Memory B cell (primary cell): Measurements from ENCODE around the gene KRTAP1-4.
"Not testable (repeated sequence)": the region's sequence is repeated elsewhere in the genome, so short reads cannot be mapped to it uniquely, and the experiment has no call there.

Source experiments
- ATAC-seq: fragments of 150-1000 bp; cut with Tn5 transposase; 2 replicates; pipeline ENCODE4 v1.10.0; 2021; ENCODE audit warnings: low read depth, mild to moderate bottlenecking, moderate library complexity
- DNase-seq, 2 donors: peaks; one replicate each; pipeline ENCODE4 v3.0.0; 2022; ENCODE audit warnings: low spot score in 2 of 2
- H3K27ac Mint-ChIP-seq: one replicate; pipeline ENCODE4 v1.8.0; 2022; ENCODE audit warnings: mild to moderate bottlenecking, moderate library complexity, mixed read lengths
- H3K27me3 Mint-ChIP-seq: one replicate; pipeline ENCODE4 v1.8.0; 2022; ENCODE audit warnings: mixed read lengths
- H3K36me3 Mint-ChIP-seq: one replicate; pipeline ENCODE4 v1.8.0; 2022; ENCODE audit warnings: mild to moderate bottlenecking, mixed read lengths
- H3K4me1 Mint-ChIP-seq: one replicate; pipeline ENCODE4 v1.8.0; 2022; ENCODE audit warnings: mixed read lengths
- H3K4me3 Mint-ChIP-seq: one replicate; pipeline ENCODE4 v1.8.0; 2022; ENCODE audit warnings: mild to moderate bottlenecking, moderate library complexity, mixed read lengths
- H3K9me3 Mint-ChIP-seq: one replicate; pipeline ENCODE4 v1.8.0; 2022; ENCODE audit warnings: mixed read lengths

Gene KRTAP1-4

GRCh38 chr17:41004397-41004796, 25.6 kb downstream of the KRTAP1-4 start:
- Mint-ChIP-seq H3K4me3 (no peak overlapping the region), H3K36me3 (no peaks in the 10 kb centered on the region), H3K27me3 (peaks cover 12% of the 10 kb centered on the region), H3K4me1 (no peaks in the 10 kb centered on the region), H3K27ac (no peak overlapping the region), H3K9me3 (no peaks in the 10 kb centered on the region)
- DNase-seq (no peak), ATAC-seq (no peak)

GRCh38 chr17:41003926-41004325, 26.1 kb downstream of the KRTAP1-4 start:
- no peak overlapping the region for H3K4me3 Mint-ChIP-seq
- H3K4me1 Mint-ChIP-seq, result no peaks in the 10 kb centered on the region
- no peaks in the 10 kb centered on the region for H3K9me3 Mint-ChIP-seq
- H3K36me3 Mint-ChIP-seq, result no peaks in the 10 kb centered on the region
- H3K27me3 Mint-ChIP-seq, result peaks cover 13% of the 10 kb centered on the region
- no peak for ATAC-seq
- no peak overlapping the region for H3K27ac Mint-ChIP-seq
- DNase-seq, result no peak

GRCh38 chr17:41002814-41003213, 27.2 kb downstream of the KRTAP1-4 start:
- no peak for ATAC-seq
- H3K9me3 Mint-ChIP-seq, result no peaks in the 10 kb centered on the region
- no peak overlapping the region for H3K27ac Mint-ChIP-seq
- no peak overlapping the region for H3K4me3 Mint-ChIP-seq
- DNase-seq, result no peak
- H3K27me3 Mint-ChIP-seq, result peaks cover 12% of the 10 kb centered on the region
- H3K36me3 Mint-ChIP-seq, result no peaks in the 10 kb centered on the region
- H3K4me1 Mint-ChIP-seq, result no peaks in the 10 kb centered on the region

- Mint-ChIP-seq H3K36me3 (no peaks in the 10 kb centered on the region), H3K27ac (no peak overlapping the region), H3K9me3 (no peaks in the 10 kb centered on the region), H3K4me1 (no peaks in the 10 kb centered on the region), H3K27me3 (peaks cover 17% of the 10 kb centered on the region), H3K4me3 (no peak overlapping the region)
- ATAC-seq (no peak), DNase-seq (no peak)
Measured at GRCh38 chr17:41001795-41002194, 28.2 kb downstream of the KRTAP1-4 start.

GRCh38 chr17:40999563-40999962, 30.4 kb downstream of the KRTAP1-4 start, which contains the start of gene KRTAP3-2:
Gene KRTAP3-2 (minus strand): TSS chr17:40999906. CDS start chr17:40999853, 53 bp downstream.
- DNase-seq, ATAC-seq, H3K27ac Mint-ChIP-seq, H3K36me3 Mint-ChIP-seq, H3K4me1 Mint-ChIP-seq, H3K9me3 Mint-ChIP-seq, H3K4me3 Mint-ChIP-seq: not testable (repeated sequence)
- peaks cover 15% of the 10 kb centered on the region for H3K27me3 Mint-ChIP-seq

- H3K4me1 Mint-ChIP-seq, result no peaks in the 10 kb centered on the region
- no peak overlapping the region for H3K4me3 Mint-ChIP-seq
- no peaks in the 10 kb centered on the region for H3K36me3 Mint-ChIP-seq
- peaks cover 13% of the 10 kb centered on the region for H3K27me3 Mint-ChIP-seq
- DNase-seq, result no peak
- no peak for ATAC-seq
- H3K9me3 Mint-ChIP-seq, result no peaks in the 10 kb centered on the region
- no peak overlapping the region for H3K27ac Mint-ChIP-seq
Measured at GRCh38 chr17:40997361-40997760, 32.6 kb downstream of the KRTAP1-4 start.

GRCh38 chr17:40996829-40997228, 33.2 kb downstream of the KRTAP1-4 start:
- no peak overlapping the region for H3K4me3 Mint-ChIP-seq
- no peak for DNase-seq
- no peak for ATAC-seq
- no peaks in the 10 kb centered on the region for H3K36me3 Mint-ChIP-seq
- peaks cover 13% of the 10 kb centered on the region for H3K27me3 Mint-ChIP-seq
- no peaks in the 10 kb centered on the region for H3K9me3 Mint-ChIP-seq
- no peak overlapping the region for H3K27ac Mint-ChIP-seq
- no peaks in the 10 kb centered on the region for H3K4me1 Mint-ChIP-seq

- Mint-ChIP-seq H3K4me1 (no peaks in the 10 kb centered on the region), H3K27me3 (peaks cover 12% of the 10 kb centered on the region), H3K36me3 (no peaks in the 10 kb centered on the region), H3K9me3 (no peaks in the 10 kb centered on the region), H3K27ac (no peak overlapping the region), H3K4me3 (no peak overlapping the region)
- no peak for DNase-seq
- no peak for ATAC-seq
Measured at GRCh38 chr17:40995116-40995515, 34.9 kb downstream of the KRTAP1-4 start.

GRCh38 chr17:40993839-40994238, 36.2 kb downstream of the KRTAP1-4 start, which contains the start of gene KRTAP3-3:
Gene KRTAP3-3 (minus strand): TSS chr17:40994164. CDS start chr17:40994097, 67 bp downstream.
- Mint-ChIP-seq H3K36me3 (no peaks in the 10 kb centered on the region), H3K9me3 (no peaks in the 10 kb centered on the region), H3K4me3 (no peak within 1 kb of the TSS), H3K4me1 (no peaks in the 10 kb centered on the region), H3K27me3 (peaks cover 8% of the 10 kb centered on the region), H3K27ac (no peak within 1 kb of the TSS)
- ATAC-seq (no peak), DNase-seq (no peak)

- no peak for DNase-seq
- Mint-ChIP-seq H3K27ac (no peak overlapping the region), H3K4me1 (no peaks in the 10 kb centered on the region), H3K4me3 (no peak overlapping the region), H3K27me3 (peaks cover 8% of the 10 kb centered on the region), H3K9me3 (no peaks in the 10 kb centered on the region), H3K36me3 (no peaks in the 10 kb centered on the region)
- ATAC-seq, result no peak
Measured at GRCh38 chr17:40993084-40993483, 36.9 kb downstream of the KRTAP1-4 start.

- H3K4me3 Mint-ChIP-seq, result no peak overlapping the region
- DNase-seq (no peak), ATAC-seq (no peak)
- no peak overlapping the region for H3K27ac Mint-ChIP-seq
- H3K36me3 Mint-ChIP-seq, result no peaks in the 10 kb centered on the region
- peaks cover 1% of the 10 kb centered on the region for H3K4me1 Mint-ChIP-seq
- no peaks in the 10 kb centered on the region for H3K9me3 Mint-ChIP-seq
- H3K27me3 Mint-ChIP-seq, result peaks cover 7% of the 10 kb centered on the region
Measured at GRCh38 chr17:40992666-40993065, 37.3 kb downstream of the KRTAP1-4 start.

GRCh38 chr17:40986920-40987319, 43.1 kb downstream of the KRTAP1-4 start:
- ATAC-seq, result no peak
- Mint-ChIP-seq H3K36me3 (no peaks in the 10 kb centered on the region), H3K27ac (no peak overlapping the region), H3K9me3 (no peaks in the 10 kb centered on the region), H3K4me3 (no peak overlapping the region), H3K27me3 (peaks cover 9% of the 10 kb centered on the region), H3K4me1 (peaks cover 4% of the 10 kb centered on the region)
- no peak for DNase-seq

GRCh38 chr17:40984226-40984625, 45.8 kb downstream of the KRTAP1-4 start, which contains the start of gene KRT40:
Gene KRT40 (minus strand): TSS chr17:40984326. CDS start chr17:40984273, 53 bp downstream.
- no peak for DNase-seq
- peaks cover 16% of the 10 kb centered on the region for H3K27me3 Mint-ChIP-seq
- H3K9me3 Mint-ChIP-seq, result no peaks in the 10 kb centered on the region
- ATAC-seq, result no peak
- no peak within 1 kb of the TSS for H3K4me3 Mint-ChIP-seq
- H3K4me1 Mint-ChIP-seq, result peaks cover 4% of the 10 kb centered on the region
- H3K36me3 Mint-ChIP-seq, result no peaks in the 10 kb centered on the region
- no peak within 1 kb of the TSS for H3K27ac Mint-ChIP-seq

GRCh38 chr17:40981115-40981514, 48.9 kb downstream of the KRTAP1-4 start:
- DNase-seq (no peak), ATAC-seq (no peak)
- Mint-ChIP-seq H3K27me3 (peaks cover 22% of the 10 kb centered on the region), H3K27ac (no peak overlapping the region), H3K36me3 (no peaks in the 10 kb centered on the region), H3K4me3 (no peak overlapping the region), H3K4me1 (no peaks in the 10 kb centered on the region), H3K9me3 (no peaks in the 10 kb centered on the region)

GRCh38 chr17:40980596-40980995, 49.4 kb downstream of the KRTAP1-4 start:
- DNase-seq (no peak), ATAC-seq (no peak)
- Mint-ChIP-seq H3K4me3 (no peak overlapping the region), H3K27ac (no peak overlapping the region), H3K27me3 (peaks cover 23% of the 10 kb centered on the region), H3K4me1 (no peaks in the 10 kb centered on the region), H3K36me3 (no peaks in the 10 kb centered on the region), H3K9me3 (no peaks in the 10 kb centered on the region)
